OCI-LY7 (cell line): Measurements from ENCODE around the gene MARK2. TPM values are rescaled to one million over a fixed set of nuclear protein-coding genes. Genes with fewer than 3 reads are reported as not detected.

Experiments used
- BruUV-seq: library from RNA; stranded (reverse); fragments of 400-500 nt; replicated peaks from 2 replicates; lab custom pipeline; 2021; lab: Mats Ljungman, UMichigan
- CTCF ChIA-PET: fragments of 300-600 bp; sonication (Branson Sonifier 250); formaldehyde crosslinking; loops from one replicate; lab custom pipeline; 2022; ENCODE audit warnings: antibody characterized with exemption; ENCODE audit not compliant: unreplicated experiment; lab: Charles Lee
- POLR2A ChIA-PET: fragments of 300-600 bp; sonication (Branson Sonifier 250); formaldehyde crosslinking; loops from one replicate; lab custom pipeline; 2022; ENCODE audit warnings: antibody characterized with exemption; lab: Charles Lee
- DNase-seq: peaks from one replicate; pipeline ENCODE4 v3.0.0-alpha.2; 2015; ENCODE audit warnings: low spot score
- H2AFZ ChIP-seq: fragments of 200-600 bp; sonication (generic), shearing (Covaris generic); 2 replicates; pipeline ENCODE4 v1.6.1; 2014; ENCODE audit warnings: mild to moderate bottlenecking, antibody characterized with exemption, low read length, moderate library complexity
- H3K27ac ChIP-seq: fragments of 200-600 bp; sonication (generic); 2 replicates; pipeline ENCODE4 v1.5.1; 2014; ENCODE audit warnings: mixed run types, low read depth, mild to moderate bottlenecking, moderate library complexity, low read length, inconsistent platforms; ENCODE audit not compliant: poor library complexity, severe bottlenecking
- H3K36me3 ChIP-seq: fragments of 200-600 bp; sonication (generic); 2 replicates; pipeline ENCODE4 v1.6.1; 2014; ENCODE audit warnings: mild to moderate bottlenecking, antibody characterized with exemption, low read length, moderate library complexity, mixed read lengths; ENCODE audit not compliant: insufficient read depth
- H3K4me1 ChIP-seq: fragments of 200-600 bp; sonication (generic); 2 replicates; pipeline ENCODE4 v1.5.1; 2014; ENCODE audit warnings: mild to moderate bottlenecking, low read length; ENCODE audit not compliant: insufficient read depth, poor library complexity, severe bottlenecking
- H3K4me2 ChIP-seq: fragments of 200-600 bp; sonication (generic); 2 replicates; pipeline ENCODE4 v1.6.1; 2014; ENCODE audit warnings: mild to moderate bottlenecking, low read length
- H3K4me3 ChIP-seq: fragments of 200-600 bp; sonication (generic); 2 replicates; pipeline ENCODE4 v1.5.1; 2014; ENCODE audit warnings: mild to moderate bottlenecking, low read depth, low read length; ENCODE audit not compliant: poor library complexity, severe bottlenecking
- H3K79me2 ChIP-seq: fragments of 200-600 bp; sonication (generic); 2 replicates; pipeline ENCODE4 v1.6.1; 2016; ENCODE audit warnings: low read depth, mild to moderate bottlenecking, low read length, moderate library complexity, mixed read lengths; ENCODE audit not compliant: insufficient read depth
- H3K9me2 ChIP-seq: fragments of 200-600 bp; sonication (generic); 2 replicates; pipeline ENCODE4 v1.6.1; 2016; ENCODE audit warnings: mild to moderate bottlenecking, low read length, mixed read lengths; ENCODE audit not compliant: insufficient read depth
- H3K9me3 ChIP-seq: fragments of 200-600 bp; sonication (generic); 2 replicates; pipeline ENCODE4 v1.6.1; 2014; ENCODE audit warnings: mild to moderate bottlenecking, mixed run types, low read length, mixed read lengths
- H4K20me1 ChIP-seq: fragments of 200-600 bp; sonication (generic); 2 replicates; pipeline ENCODE4 v1.6.1; 2014; ENCODE audit warnings: mild to moderate bottlenecking, antibody characterized with exemption, low read length, moderate library complexity, mixed read lengths; ENCODE audit not compliant: insufficient read depth
- CTCF ChIP-seq: fragments of 200-600 bp; sonication (generic); conservative IDR thresholded peaks from 2 replicates; pipeline ENCODE4 v1.5.1; 2014; ENCODE audit warnings: mild to moderate bottlenecking, antibody characterized with exemption, low read length, moderate library complexity, mixed read lengths
- EZH2phosphoT487 ChIP-seq: fragments of 200-600 bp; sonication (generic); IDR thresholded peaks from 2 replicates; pipeline ENCODE4 v1.6.1; 2018; ENCODE audit warnings: low read depth, borderline replicate concordance, mild to moderate bottlenecking, mixed run types, antibody characterized with exemption, low read length, moderate library complexity, mixed read lengths
- intact Hi-C: fragments of 100-400 bp; cut with micrococcal nuclease; formaldehyde crosslinking; loops from one replicate; pipeline ENCODE4 v1.10.0; 2022; ENCODE audit not compliant: unreplicated experiment
- small RNA-seq: library from RNA; depleted of rRNA; stranded (forward); fragments of <200 nt; gene quantifications from one replicate; pipeline ENCODE3, GENCODE V24; 2014
- total RNA-seq, 2 experiments: library from RNA; depleted of rRNA in 1 of 2; stranded (reverse); fragments of >200 nt in 1 of 2; shearing (Covaris generic) in 1 of 2; gene quantifications; 2 replicates each; pipeline ENCODE4 v1.2.3, GENCODE V29; 2014 to 2022

Gene MARK2
- total RNA-seq, 2 experiments from 2014 or later: 22.7 to 45.4 TPM

- ChIA-PET POLR2A (interaction anchor here (1.1 kb wide), 2 partner anchors 10 to 33 kb away, joined by 3 to 4 read pairs; partner anchors contain the start of gene OTUB1), CTCF (no interaction called here)
- Histone ChIP-seq H3K4me1 (peaks cover 9% of the 10 kb centered on the region), H3K9me2 (no peaks in the 10 kb centered on the region), H2AFZ (no peak overlapping the region), H3K4me3 (no peak overlapping the region), H3K36me3 (peaks cover 73% of the 10 kb centered on the region), H3K9me3 (no peaks in the 10 kb centered on the region), H3K27ac (no peak overlapping the region), H3K79me2 (no peaks in the 10 kb centered on the region), H4K20me1 (no peaks in the 10 kb centered on the region), H3K4me2 (no peak overlapping the region)
- no peak for DNase-seq
- BruUV-seq: no TSS peak
- intact Hi-C loops: no loop called here
- TF ChIP-seq CTCF: no peak
These were observed 113.7 kb downstream of the MARK2 start for GRCh38 chr11:63952570-63952969.

- intact Hi-C loops: no loop called here
- BruUV-seq: no TSS peak
- Histone ChIP-seq H3K4me2 (no peak overlapping the region), H3K36me3 (peaks cover 35% of the 10 kb centered on the region), H3K79me2 (no peaks in the 10 kb centered on the region), H3K4me3 (no peak overlapping the region), H2AFZ (no peak overlapping the region), H4K20me1 (no peaks in the 10 kb centered on the region), H3K9me2 (no peaks in the 10 kb centered on the region), H3K9me3 (no peaks in the 10 kb centered on the region), H3K4me1 (no peaks in the 10 kb centered on the region), H3K27ac (no peak overlapping the region)
- TF ChIP-seq EZH2phosphoT487 (no peak), CTCF (no peak)
- DNase-seq: no peak
- POLR2A ChIA-PET: no interaction called here
- CTCF ChIA-PET: no interaction called here
These were observed 119.1 kb downstream of the MARK2 start for GRCh38 chr11:63958008-63958407.

Small RNAs within 50 kb of the gene (small RNA-seq; reads per million reads assigned to genes)
- not detected for gene AP006289.1
- not detected for gene RN7SL596P
- gene RNU6-1306P: not detected

Other genes with a start within 250 kb of the MARK2 start
- not detected in 2 replicates for gene PLAAT3, start 224.7 kb upstream of the MARK2 start, total RNA-seq (2014; rRNA removed; shearing (Covaris generic))
- 0.70 TPM in 1 of 2 replicates, not detected in the other for gene PLAAT3, start 224.7 kb upstream of the MARK2 start, total RNA-seq (2022)
- gene ATL3, start 167.7 kb upstream of the MARK2 start, total RNA-seq (2014; rRNA removed; shearing (Covaris generic)): 15.7 and 23.2 TPM in 2 replicates
- 35.7 and 37.9 TPM in 2 replicates for gene ATL3, start 167.7 kb upstream of the MARK2 start, total RNA-seq (2022)
- 34.0 and 36.9 TPM in 2 replicates for gene RTN3, start 157.6 kb upstream of the MARK2 start, total RNA-seq (2014; rRNA removed; shearing (Covaris generic))
- 69.3 and 78.6 TPM in 2 replicates for gene RTN3, start 157.6 kb upstream of the MARK2 start, total RNA-seq (2022)
- gene ZFTA, start 70.3 kb upstream of the MARK2 start, total RNA-seq (2014; rRNA removed; shearing (Covaris generic)): 6.8 and 10.3 TPM in 2 replicates
- 12.7 TPM in 2 replicates for gene ZFTA, start 70.3 kb upstream of the MARK2 start, total RNA-seq (2022)
- gene SPINDOC, start 25.7 kb upstream of the MARK2 start, total RNA-seq (2014; rRNA removed; shearing (Covaris generic)): 57.9 and 71.1 TPM in 2 replicates
- gene SPINDOC, start 25.7 kb upstream of the MARK2 start, total RNA-seq (2022): 81.6 and 81.8 TPM in 2 replicates
- gene RCOR2, start 78.1 kb downstream of the MARK2 start, total RNA-seq (2014; rRNA removed; shearing (Covaris generic)): 2.1 and 2.4 TPM in 2 replicates
- 2.4 and 3.2 TPM in 2 replicates for gene RCOR2, start 78.1 kb downstream of the MARK2 start, total RNA-seq (2022)
- 24.5 and 34.5 TPM in 2 replicates for gene NAA40, start 99.9 kb downstream of the MARK2 start, total RNA-seq (2014; rRNA removed; shearing (Covaris generic))
- 45.1 and 45.5 TPM in 2 replicates for gene NAA40, start 99.9 kb downstream of the MARK2 start, total RNA-seq (2022)
- gene COX8A, start 135.5 kb downstream of the MARK2 start, total RNA-seq (2014; rRNA removed; shearing (Covaris generic)): 523 and 811 TPM in 2 replicates
- 373 and 448 TPM in 2 replicates for gene COX8A, start 135.5 kb downstream of the MARK2 start, total RNA-seq (2022)
- 51.9 and 72.4 TPM in 2 replicates for gene OTUB1, start 147.3 kb downstream of the MARK2 start, total RNA-seq (2014; rRNA removed; shearing (Covaris generic))
- gene OTUB1, start 147.3 kb downstream of the MARK2 start, total RNA-seq (2022): 88.1 and 88.5 TPM in 2 replicates
- gene FLRT1, start 196.8 kb downstream of the MARK2 start, total RNA-seq (2014; rRNA removed; shearing (Covaris generic)): not detected in 2 replicates
- 0.11 TPM in 1 of 2 replicates, not detected in the other for gene FLRT1, start 196.8 kb downstream of the MARK2 start, total RNA-seq (2022)